ENCODE measurements around the gene TEX48.

DNA sequence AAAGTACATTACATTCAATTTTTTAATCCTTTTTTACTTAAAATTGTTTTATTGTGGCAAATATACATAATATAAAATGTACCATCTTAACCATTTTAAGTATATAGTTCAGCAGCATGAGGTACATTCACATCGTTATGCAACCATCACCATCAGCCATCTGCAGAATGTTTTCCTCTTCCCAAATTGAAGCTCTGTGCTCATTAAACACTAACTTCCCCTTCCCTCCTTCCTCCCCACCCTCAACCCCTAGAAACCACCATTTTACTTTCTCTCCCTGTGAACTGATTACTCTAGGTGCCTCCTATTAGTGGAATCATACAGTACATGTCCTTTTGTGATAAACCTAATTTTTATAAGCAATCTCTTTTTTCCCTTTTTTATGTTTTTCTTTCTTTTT is 40.0 kb downstream of the TEX48 start:
- TF ChIP-seq POLR2A (IDR thresholded peaks at IDR 0.05): no peak
- TF ChIP-seq, protein P1, sequence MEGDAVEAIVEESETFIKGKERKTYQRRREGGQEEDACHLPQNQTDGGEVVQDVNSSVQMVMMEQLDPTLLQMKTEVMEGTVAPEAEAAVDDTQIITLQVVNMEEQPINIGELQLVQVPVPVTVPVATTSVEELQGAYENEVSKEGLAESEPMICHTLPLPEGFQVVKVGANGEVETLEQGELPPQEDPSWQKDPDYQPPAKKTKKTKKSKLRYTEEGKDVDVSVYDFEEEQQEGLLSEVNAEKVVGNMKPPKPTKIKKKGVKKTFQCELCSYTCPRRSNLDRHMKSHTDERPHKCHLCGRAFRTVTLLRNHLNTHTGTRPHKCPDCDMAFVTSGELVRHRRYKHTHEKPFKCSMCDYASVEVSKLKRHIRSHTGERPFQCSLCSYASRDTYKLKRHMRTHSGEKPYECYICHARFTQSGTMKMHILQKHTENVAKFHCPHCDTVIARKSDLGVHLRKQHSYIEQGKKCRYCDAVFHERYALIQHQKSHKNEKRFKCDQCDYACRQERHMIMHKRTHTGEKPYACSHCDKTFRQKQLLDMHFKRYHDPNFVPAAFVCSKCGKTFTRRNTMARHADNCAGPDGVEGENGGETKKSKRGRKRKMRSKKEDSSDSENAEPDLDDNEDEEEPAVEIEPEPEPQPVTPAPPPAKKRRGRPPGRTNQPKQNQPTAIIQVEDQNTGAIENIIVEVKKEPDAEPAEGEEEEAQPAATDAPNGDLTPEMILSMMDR (IDR thresholded peaks at IDR 0.05): no peak

Measured in tibial nerve (tissue), 3 donors.